Bone marrow (tissue), 2 donors: ENCODE measurements around the gene CFAP54.

Source experiments
- DNase-seq, 2 donors: peaks; one replicate each; lab custom pipeline; 2025; lab: John Stamatoyannopoulos, UW

Gene CFAP54

GRCh38 chr12:96824074-96824837 is 334.9 kb downstream of the CFAP54 start:
- DNase-seq, result no peak

DNA sequence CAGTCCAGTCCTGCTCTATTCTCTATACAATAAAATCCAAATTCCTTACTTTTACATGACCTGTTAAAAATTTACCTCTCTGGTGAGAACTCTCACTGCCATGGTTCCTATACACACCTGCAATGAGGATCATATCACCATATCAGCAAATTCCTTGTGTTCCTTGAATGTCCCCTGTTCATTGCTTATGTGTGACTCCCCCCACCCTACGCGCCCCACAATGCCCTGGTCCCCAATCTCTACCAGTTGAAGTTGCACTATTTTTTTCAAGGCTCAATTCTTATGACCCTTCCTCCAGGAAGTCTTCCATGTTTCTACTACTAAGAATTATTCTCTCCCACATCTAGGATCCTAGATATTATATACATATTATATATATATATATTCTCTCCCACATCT is 335.5 kb downstream of the CFAP54 start:
- DNase-seq, result no peak

DNA sequence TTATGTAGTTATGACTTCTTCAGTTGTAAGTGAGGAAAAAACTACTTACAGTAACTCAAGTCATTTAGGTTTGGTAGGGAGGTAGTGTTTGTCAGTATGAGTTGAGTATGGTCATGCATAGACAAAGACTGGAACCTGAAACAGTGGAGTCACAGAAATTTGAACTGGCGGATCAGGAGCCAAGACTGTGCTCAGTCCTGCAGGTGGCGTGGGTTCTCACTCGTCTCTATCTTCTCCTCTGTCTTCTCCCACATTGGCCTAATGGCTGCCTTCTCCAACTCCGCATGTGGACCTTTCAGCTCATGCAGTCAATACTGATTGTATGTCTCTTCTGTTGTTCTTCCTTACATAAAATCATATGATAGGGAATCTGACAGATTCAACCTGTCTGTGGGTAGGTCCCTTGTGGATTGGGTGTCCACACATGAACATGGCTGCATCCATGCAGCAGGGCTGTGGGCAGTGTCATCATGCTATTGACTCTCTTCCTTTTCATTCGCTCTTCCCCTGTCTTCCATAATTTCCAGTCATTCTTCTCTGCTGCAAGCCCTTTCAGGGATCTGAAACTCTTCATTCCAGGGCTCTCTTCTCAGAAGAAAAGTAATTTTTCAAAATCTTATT is 338.9 kb downstream of the CFAP54 start:
- DNase-seq, result no peak

- DNase-seq, result no peak
Observed at GRCh38 chr12:96829354-96829753, 340.0 kb downstream of the CFAP54 start.

DNA sequence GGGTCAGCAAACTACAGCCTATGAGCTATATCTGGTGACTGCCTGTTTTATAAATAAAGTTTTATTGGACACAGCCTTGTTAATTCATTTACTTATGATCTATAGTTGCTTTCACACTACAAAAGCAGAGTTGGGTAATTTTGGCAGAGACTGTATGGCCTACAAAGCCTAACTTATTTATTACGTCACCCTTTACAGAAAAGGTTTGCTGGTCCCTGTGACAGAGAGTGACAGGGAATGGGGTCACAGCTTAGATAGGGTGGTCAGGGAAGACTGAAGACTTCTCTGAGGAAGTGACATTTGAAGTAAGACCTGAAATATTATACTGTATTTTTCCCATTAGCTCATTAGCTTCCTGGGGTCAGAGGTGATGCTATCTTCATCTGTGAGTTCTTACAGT is 342.0 kb downstream of the CFAP54 start:
- no peak for DNase-seq

GRCh38 chr12:96846293-96846692 is 356.9 kb downstream of the CFAP54 start:
- no peak for DNase-seq

DNA sequence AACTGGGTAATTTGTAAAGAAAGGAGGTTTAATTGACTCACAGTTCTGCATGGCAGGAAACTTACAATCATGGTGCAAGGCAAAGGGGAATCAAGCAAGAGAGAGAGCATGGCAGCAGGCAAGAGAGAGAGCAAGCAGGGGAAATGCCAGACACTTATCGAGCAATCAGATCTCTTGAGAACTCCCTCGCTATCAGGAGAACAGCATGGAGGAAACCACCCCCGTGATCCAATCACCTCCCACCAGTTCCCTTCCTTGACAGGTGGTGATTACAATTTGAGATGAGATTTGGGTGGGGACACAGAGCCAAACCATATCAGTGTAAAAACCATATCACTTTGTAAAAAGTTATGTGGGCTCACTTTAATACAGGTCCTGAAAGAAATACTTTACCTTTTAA is 361.3 kb downstream of the CFAP54 start:
- no peak for DNase-seq

- DNase-seq, result no peak
Observed at GRCh38 chr12:96858162-96858561, 368.8 kb downstream of the CFAP54 start.

DNA sequence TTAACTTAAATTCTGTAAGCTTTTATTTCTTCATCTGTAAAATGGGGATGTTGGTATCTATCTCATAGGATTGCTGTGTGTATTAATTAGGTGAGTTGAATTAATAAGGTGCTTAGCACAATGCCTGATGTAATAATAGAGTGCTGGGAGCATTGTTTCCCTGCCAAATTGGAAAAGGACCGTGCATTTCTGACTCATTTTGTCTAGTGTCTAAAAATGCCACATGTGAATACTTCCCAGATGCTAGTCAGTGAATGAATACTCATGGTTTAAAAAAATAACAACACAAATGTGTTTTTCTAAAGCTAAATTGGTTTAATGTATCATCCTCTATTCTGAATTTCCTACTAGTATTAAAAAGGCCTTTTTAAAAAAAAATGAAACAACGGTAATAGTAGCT is 372.3 kb downstream of the CFAP54 start:
- DNase-seq, result no peak

GRCh38 chr12:96862326-96862725 is 372.9 kb downstream of the CFAP54 start:
- no peak for DNase-seq

GRCh38 chr12:96864335-96864734 is 375.0 kb downstream of the CFAP54 start:
- DNase-seq, result no peak

DNA sequence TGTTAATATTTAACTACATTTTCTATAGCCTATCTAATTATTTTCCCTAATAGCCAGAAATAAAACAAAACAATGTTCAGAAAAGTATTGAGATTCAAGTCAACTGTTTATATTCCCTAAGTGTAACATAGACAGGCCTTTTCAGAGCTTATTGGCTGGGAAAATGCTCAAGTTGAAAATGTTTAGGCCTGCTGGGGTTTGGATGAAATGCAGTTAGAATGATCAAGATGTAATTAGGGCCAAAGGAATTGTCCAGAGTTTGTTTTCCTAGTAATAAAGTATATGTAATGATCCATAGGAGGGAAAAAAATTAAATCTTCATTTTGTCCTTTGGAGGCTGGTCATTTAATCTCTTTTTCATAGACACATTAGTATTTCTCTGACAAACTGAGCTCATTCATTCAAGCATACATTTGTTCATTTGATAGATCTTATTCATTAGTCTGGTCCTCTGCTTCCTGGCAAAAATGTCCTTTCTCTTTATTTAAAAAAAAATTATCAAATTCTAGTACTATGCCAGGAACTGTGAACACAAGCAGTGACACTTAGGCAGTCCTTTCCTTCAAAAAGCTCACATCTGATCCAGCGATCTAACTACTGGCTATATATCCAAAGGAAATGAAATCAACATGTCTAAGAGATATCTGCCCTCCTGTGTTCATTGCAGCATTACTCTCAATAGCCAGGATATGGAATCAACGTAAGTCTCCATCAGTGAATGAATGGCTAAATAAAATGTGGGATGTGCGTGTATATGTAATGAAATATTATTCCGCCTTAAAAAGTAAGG is 377.6 kb downstream of the CFAP54 start:
- DNase-seq, result no peak

GRCh38 chr12:96870946-96871345 is 381.6 kb downstream of the CFAP54 start:
- no peak for DNase-seq

DNA sequence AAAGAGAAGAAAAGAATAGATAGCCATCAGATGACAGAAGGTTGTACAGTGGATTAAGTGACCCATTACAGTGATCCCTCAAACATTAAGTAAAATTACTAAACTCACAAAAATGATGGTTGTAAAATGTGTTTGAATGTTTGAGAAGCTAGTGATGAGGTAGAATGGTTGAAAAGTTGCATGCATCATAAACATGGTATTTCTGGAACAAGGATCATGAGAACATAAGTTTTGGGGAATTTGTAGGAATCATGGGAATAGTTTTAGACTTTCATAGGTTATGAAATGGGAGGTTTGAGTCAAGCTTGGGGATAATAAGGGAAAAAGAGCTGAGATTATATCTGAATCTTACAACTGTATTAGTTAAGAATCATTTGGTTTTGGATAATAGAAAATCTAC is 383.6 kb downstream of the CFAP54 start:
- no peak for DNase-seq

GRCh38 chr12:96874211-96874610 is 384.8 kb downstream of the CFAP54 start:
- DNase-seq, result no peak

DNA sequence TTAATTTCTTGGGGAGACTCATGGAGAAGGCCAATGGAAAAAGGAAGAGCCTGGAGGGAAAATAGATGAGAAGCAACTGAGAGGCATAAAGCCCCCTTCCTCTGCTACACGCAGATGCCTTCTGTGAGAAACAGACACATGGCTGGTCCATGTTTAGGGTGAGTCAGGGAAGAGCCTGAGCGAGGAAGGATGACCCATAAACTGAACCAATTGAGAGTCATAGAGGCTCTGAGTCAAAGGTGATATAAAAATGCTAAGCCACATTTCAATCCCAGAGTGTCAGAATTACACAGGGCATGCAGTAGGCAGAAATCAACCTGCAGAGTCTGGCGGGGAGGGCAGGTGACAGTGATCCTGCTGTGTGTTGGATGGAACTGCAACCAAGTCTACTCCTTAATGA is 387.6 kb downstream of the CFAP54 start:
- no peak for DNase-seq

DNA sequence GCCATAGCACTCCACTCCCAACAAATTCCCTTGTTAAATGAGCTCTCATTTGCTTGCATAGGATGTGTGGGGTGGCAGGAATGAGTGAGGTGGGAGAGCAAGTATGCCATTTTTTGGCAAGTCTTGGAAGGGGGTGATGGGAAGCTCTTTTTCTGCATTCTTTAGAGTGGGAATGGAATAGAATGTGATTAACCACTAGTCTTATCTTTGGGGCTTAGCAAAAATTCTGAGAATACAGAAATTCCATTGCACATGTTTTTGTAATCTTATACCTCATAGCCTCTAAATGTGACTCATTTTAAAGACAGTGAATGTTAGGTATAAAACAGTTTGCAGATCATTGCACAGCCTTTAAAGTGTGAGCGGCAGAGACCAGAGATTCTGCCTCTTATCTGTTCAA is 389.3 kb downstream of the CFAP54 start:
- no peak for DNase-seq

DNA sequence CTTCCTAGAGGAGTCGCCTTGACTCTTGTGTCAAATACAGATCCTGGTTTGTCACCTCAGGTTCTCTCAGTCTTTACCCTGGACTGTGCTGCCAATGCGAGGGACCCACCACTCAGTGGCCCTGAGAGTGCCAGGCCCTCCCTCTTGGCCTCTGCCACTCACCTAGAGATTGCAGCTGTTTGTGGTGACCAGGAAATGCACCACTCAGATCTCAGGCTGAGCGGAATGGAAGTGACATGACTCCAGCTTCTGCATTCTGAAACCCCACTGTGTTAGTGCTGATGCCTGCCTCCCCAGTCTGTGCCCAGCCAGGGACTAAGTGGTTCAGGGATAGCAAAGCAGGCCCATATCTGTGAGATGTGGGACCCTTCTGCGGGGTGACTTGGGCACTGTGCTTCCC is 389.9 kb downstream of the CFAP54 start:
- no peak for DNase-seq

GRCh38 chr12:96880220-96880619 is 390.8 kb downstream of the CFAP54 start:
- no peak for DNase-seq

DNA sequence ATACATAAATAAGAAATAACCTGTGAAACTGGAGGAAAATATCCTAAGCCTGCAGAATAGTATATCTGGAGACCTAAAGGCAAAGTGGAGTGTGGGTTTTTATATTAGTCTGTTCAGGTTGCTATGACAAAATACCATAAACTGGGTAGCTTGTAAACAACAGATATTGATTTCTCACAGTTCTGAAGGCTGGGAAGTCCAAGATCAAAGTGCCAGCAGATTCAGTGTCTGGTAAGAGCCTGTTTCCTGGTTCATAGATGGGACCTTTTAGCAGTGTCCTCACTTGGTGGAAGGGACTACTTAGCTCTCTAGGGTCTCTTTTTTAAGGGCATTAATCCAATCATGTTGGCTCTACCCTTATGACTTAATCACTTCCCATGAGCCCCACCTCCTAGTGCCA is 392.2 kb downstream of the CFAP54 start:
- DNase-seq, result no peak

DNA sequence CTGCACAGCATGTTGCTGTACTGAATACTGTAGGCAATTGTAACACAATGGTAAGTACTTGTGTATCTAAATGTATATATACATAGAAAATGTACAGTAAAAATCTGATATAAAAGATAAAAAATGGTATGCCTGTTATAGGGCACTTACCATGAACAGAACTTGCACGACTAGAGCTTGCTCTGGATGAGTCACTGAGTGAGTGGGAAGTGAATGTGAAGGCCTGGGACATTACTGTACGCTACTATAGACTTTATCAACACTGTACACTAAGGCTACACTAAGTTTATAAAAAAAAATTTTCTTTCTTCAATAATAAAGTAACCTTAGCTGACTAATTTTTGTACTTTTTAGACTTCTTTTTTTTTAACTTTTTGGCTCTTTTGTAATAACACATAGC is 393.5 kb downstream of the CFAP54 start:
- no peak for DNase-seq

- no peak for DNase-seq
Observed at GRCh38 chr12:96883571-96883970, 394.2 kb downstream of the CFAP54 start.

DNA sequence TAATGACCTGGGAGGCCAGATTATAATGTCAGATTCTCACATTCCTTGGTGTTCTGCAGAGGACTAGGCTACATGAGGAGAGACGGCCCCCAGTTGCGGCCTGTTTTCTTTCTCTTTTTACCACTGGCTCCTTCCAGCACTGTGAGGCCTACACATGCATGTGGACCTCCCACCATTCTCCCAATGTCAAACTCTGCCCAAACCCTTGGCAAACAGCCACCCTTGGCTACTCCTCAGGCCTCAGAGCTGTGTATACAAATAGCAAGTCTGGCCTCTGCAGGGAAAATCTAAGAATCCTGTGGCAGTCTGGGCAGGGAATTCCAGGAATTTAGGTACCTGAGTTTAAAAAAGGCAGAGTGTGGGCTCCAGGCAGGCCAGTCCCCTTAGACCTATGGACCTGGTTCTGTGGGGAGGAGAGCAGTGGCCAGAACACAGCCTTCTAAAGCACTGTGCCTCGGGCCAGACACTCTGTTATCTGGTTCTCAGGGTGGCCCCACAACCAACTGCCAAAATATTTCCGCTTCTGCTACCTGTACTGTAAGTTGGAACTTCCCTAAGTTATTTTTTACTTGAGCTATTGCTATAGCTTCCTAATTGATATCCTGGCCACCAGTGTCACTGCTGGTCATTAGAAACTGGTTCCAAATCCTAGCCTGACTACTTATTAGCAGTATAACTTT is 397.8 kb downstream of the CFAP54 start:
- no peak for DNase-seq
